ENCODE measurements around the gene ARL15.

DNA sequence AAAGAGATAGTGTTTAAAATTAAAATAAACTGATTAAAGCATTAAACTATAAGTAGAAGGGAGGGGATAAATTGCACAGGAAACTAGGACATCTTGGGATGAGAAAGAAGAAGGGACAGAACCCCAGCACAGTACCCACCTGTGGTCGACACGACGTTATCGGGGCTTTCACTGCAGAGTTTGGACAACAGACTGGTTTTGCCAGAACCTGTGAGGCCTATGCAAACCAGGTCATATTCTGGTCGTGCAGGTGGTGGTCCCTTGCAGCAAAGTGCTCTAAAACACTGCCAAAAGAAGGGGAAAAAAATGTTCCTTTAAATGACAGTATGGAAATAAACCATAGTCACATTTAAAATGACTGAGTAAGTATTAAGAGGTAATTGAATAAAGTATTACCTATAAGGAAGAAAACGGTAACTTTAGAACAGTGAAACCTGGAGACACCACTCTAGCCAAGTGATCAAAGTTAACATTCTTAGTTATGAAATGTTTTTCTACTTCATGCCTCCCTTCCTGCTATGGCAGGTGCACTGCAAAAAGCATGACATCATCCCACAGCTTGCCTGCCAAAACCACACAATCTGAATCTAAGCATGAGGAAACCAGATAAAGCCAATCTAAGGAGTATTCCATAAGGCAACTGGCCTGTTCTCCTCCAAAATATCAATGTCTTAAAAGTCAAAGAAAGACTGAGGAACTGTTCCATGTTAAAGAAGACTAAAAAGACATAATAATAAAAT lies 138.6 kb downstream of the ARL15 start:
- TF ChIP-seq, protein P1, sequence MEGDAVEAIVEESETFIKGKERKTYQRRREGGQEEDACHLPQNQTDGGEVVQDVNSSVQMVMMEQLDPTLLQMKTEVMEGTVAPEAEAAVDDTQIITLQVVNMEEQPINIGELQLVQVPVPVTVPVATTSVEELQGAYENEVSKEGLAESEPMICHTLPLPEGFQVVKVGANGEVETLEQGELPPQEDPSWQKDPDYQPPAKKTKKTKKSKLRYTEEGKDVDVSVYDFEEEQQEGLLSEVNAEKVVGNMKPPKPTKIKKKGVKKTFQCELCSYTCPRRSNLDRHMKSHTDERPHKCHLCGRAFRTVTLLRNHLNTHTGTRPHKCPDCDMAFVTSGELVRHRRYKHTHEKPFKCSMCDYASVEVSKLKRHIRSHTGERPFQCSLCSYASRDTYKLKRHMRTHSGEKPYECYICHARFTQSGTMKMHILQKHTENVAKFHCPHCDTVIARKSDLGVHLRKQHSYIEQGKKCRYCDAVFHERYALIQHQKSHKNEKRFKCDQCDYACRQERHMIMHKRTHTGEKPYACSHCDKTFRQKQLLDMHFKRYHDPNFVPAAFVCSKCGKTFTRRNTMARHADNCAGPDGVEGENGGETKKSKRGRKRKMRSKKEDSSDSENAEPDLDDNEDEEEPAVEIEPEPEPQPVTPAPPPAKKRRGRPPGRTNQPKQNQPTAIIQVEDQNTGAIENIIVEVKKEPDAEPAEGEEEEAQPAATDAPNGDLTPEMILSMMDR (IDR thresholded peaks at IDR 0.05): no peak
- no peak for TF ChIP-seq POLR2A (IDR thresholded peaks at IDR 0.05)
